OCI-LY7 (cell line): ENCODE measurements around the gene PSMG2.

Experiments
- EZH2phosphoT487 ChIP-seq: fragments of 200-600 bp; sonication (generic); IDR thresholded peaks from 2 replicates; pipeline ENCODE4 v1.6.1; 2018; ENCODE audit warnings: low read depth, borderline replicate concordance, mild to moderate bottlenecking, mixed run types, antibody characterized with exemption, low read length, moderate library complexity, mixed read lengths
- TF ChIP-seq, protein P1 (sequence below): fragments of 200-600 bp; sonication (generic); conservative IDR thresholded peaks from 2 replicates; pipeline ENCODE4 v1.5.1; 2014; ENCODE audit warnings: mild to moderate bottlenecking, antibody characterized with exemption, low read length, moderate library complexity, mixed read lengths

DNA sequence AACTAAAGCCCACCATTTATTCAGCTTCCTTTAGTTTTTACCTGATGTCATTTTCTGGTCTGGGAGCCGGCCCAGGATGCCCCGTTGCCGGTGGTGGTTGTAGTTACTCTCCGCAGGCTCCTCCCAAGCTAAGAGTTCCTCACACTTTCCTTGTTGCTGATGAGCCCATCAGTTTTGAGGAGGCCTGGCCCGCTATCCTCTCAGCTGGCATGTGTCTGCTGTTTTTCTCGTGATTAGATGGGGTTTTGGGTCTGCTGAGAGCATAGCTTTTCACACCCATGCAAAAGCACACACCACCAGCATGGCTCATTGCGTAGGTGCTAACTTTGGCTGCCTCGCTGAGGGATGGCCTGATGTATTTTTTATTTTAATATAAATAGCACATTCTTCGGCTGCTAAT is 72.1 kb downstream of the PSMG2 start:
- TF ChIP-seq, protein P1, sequence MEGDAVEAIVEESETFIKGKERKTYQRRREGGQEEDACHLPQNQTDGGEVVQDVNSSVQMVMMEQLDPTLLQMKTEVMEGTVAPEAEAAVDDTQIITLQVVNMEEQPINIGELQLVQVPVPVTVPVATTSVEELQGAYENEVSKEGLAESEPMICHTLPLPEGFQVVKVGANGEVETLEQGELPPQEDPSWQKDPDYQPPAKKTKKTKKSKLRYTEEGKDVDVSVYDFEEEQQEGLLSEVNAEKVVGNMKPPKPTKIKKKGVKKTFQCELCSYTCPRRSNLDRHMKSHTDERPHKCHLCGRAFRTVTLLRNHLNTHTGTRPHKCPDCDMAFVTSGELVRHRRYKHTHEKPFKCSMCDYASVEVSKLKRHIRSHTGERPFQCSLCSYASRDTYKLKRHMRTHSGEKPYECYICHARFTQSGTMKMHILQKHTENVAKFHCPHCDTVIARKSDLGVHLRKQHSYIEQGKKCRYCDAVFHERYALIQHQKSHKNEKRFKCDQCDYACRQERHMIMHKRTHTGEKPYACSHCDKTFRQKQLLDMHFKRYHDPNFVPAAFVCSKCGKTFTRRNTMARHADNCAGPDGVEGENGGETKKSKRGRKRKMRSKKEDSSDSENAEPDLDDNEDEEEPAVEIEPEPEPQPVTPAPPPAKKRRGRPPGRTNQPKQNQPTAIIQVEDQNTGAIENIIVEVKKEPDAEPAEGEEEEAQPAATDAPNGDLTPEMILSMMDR: no peak
- no peak for TF ChIP-seq EZH2phosphoT487
